Activated CD4-positive, alpha-beta memory T cell treated with anti-CD3 and anti-CD28 coated beads for 36 hours (primary cell): Measurements from ENCODE around the gene RAPGEF2. TPM values are rescaled to one million over a fixed set of nuclear protein-coding genes. Genes with fewer than 3 reads are reported as not detected.
"Not testable (repeated sequence)": the region's sequence is repeated elsewhere in the genome, so short reads cannot be mapped to it uniquely, and the experiment has no call there.

ENCODE experiments used
- CTCF ChIA-PET: fragments of 350-600 bp; sonication (Branson Sonifier 250); formaldehyde crosslinking; loops from one replicate; lab custom pipeline; 2021; ENCODE audit warnings: antibody characterized with exemption, inconsistent platforms; lab: Charles Lee
- POLR2A ChIA-PET: fragments of 350-600 bp; sonication (Branson Sonifier 250); formaldehyde crosslinking; loops from one replicate; lab custom pipeline; 2021; ENCODE audit warnings: antibody characterized with exemption; lab: Charles Lee
- DNase-seq: peaks from one replicate; pipeline ENCODE4 v3.0.0-alpha.2; 2020
- H3K27ac Mint-ChIP-seq: one replicate; pipeline ENCODE4 v1.8.0; 2021; ENCODE audit warnings: mixed read lengths
- H3K27me3 Mint-ChIP-seq: one replicate; pipeline ENCODE4 v1.8.0; 2021; ENCODE audit warnings: mixed read lengths
- H3K36me3 Mint-ChIP-seq: one replicate; pipeline ENCODE4 v1.8.0; 2021; ENCODE audit warnings: mixed read lengths
- H3K4me1 Mint-ChIP-seq: one replicate; pipeline ENCODE4 v1.8.0; 2021; ENCODE audit warnings: low read depth, mixed read lengths
- H3K4me3 Mint-ChIP-seq: one replicate; pipeline ENCODE4 v1.8.0; 2021; ENCODE audit warnings: mild to moderate bottlenecking, mixed read lengths
- H3K9me3 Mint-ChIP-seq: one replicate; pipeline ENCODE4 v1.8.0; 2021; ENCODE audit warnings: mixed read lengths
- intact Hi-C: fragments of 100-400 bp; cut with micrococcal nuclease; formaldehyde crosslinking; loops from one replicate; pipeline ENCODE4 v1.15.1; 2023
- total RNA-seq, 2 experiments: library from RNA; stranded (reverse); gene quantifications; one replicate each; pipeline ENCODE4 v1.2.3, GENCODE V29; 2021

RAPGEF2 gene
- total RNA-seq, 2 experiments from 2014 or later, result 18.6 to 22.0 TPM

DNA sequence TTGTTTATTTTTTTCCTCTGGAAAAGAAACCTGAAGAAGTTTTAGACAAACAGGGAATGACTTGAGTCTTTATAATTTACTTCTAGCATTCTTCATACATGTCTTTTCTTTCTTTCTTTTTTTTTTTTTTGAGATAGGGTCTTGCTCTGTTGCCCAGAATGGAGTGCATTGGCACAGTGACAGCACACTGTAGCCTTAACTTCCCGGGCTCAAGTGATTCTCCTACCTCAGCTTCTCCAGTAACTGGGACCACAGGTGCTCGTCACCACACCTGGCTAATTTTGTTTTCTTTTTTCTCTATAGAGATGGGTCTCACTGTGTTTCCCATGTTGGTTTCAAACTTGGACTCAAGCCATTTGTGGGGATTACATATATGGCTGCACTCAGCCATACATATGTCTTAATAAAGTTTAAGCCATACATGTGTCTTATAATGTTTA, 71.8 kb downstream of the RAPGEF2 start:
- Mint-ChIP-seq H3K36me3 (no peaks in the 10 kb centered on the region), H3K9me3 (no peaks in the 10 kb centered on the region), H3K27ac (no peak overlapping the region), H3K4me1 (peaks cover 55% of the 10 kb centered on the region), H3K4me3 (no peak overlapping the region), H3K27me3 (no peaks in the 10 kb centered on the region)
- intact Hi-C loops, result loop anchor here (1.0 to 5.0 kb wide), 9 partner anchors 29 to 504 kb away; partner anchors contain the start of genes C4orf46, PPID and RAPGEF2
- POLR2A ChIA-PET, result no interaction called here
- CTCF ChIA-PET, result interaction anchor here (0.7 to 1.1 kb wide), 2 partner anchors 8 to 317 kb away, joined by 4 read pairs; no protein-coding TSS in a partner anchor
- DNase-seq, result no peak

DNA sequence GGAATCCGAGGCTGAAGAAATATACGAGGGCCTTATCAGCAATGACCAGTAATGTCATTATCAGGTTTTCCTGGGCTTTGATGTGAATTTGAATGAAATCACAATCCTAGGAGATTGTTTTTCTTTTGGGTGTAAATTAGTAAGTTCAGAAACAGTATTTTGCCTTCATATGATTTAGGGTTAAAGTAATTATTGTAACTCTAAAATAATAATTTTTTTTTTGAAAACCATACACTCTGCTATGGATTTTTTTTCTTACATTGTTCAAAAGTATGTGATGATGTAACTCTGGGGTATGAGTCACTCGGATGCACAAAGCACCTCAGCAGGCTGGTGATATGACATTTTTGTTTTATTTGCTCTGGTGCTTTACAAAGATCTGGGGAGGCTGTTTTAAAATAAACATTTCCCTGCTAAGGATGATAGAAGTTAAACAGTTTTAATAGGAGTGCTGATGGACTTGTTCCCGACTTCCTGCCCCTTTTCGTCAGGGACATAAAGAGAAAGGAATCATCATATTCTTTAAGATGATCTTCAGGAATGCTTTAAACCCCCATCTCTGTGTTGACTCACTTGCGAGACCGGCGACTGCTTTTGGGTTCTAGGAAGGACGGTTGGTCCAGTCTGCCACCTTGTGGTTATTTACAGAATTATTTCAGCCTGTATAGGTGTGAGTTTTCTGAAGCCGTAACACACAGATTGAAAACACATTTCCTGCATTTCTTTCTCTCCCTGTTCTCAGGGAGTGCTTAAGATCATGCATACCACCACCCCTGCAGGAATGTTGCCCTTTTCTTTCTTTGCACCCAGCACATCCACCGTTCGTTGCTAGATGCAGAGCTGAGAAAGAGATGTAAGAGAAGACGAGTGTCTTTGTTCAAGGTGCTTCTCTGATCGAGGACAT, 72.5 kb downstream of the RAPGEF2 start:
- no peaks in the 10 kb centered on the region for H3K36me3 Mint-ChIP-seq
- peak; percentile 69 for DNase-seq
- POLR2A ChIA-PET, result no interaction called here
- CTCF ChIA-PET, result interaction anchor here (0.7 to 2.9 kb wide), 2 partner anchors 8 to 318 kb away, joined by 4 to 17 read pairs; no protein-coding TSS in a partner anchor
- no peak overlapping the region for H3K27ac Mint-ChIP-seq
- H3K27me3 Mint-ChIP-seq, result no peaks in the 10 kb centered on the region
- intact Hi-C loops, result loop anchor here (1.0 to 5.0 kb wide), 9 partner anchors 28 to 505 kb away; partner anchors contain the start of genes C4orf46, PPID and RAPGEF2
- H3K9me3 Mint-ChIP-seq, result no peaks in the 10 kb centered on the region
- H3K4me3 Mint-ChIP-seq, result no peak overlapping the region
- H3K4me1 Mint-ChIP-seq, result peaks cover 56% of the 10 kb centered on the region

DNA sequence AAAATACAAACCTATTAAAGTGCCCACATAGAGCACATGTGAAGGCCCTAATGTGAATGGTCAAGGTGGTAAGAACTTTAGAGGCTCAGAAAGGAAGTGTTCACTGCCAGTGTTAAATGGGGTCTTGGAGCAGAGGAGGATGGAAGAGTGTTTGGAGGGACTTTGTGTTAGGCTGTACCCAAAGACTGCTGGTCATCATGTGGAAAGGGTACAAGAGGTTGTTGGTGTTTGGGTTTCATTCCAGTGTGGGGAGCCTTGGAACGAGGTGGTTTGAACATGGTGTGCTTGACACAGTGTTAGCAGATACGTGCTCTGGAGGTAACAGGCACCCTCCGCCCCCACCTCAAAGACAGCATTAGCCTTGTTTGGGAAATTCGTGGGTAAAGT, 73.1 kb downstream of the RAPGEF2 start:
- intact Hi-C loops, result loop anchor here (1.0 to 5.0 kb wide), 9 partner anchors 27 to 505 kb away; partner anchors contain the start of genes C4orf46, PPID and RAPGEF2
- Mint-ChIP-seq H3K27ac (no peak overlapping the region), H3K27me3 (no peaks in the 10 kb centered on the region), H3K36me3 (no peaks in the 10 kb centered on the region), H3K4me3 (no peak overlapping the region), H3K4me1 (peaks cover 53% of the 10 kb centered on the region), H3K9me3 (no peaks in the 10 kb centered on the region)
- DNase-seq, result no peak
- POLR2A ChIA-PET, result no interaction called here
- CTCF ChIA-PET, result interaction anchor here (2.9 kb wide), 1 partner anchor 319 kb away, joined by 17 read pairs; no protein-coding TSS in a partner anchor

- Mint-ChIP-seq H3K27ac (no peak overlapping the region), H3K36me3 (no peaks in the 10 kb centered on the region), H3K9me3 (no peaks in the 10 kb centered on the region), H3K4me1 (peaks cover 39% of the 10 kb centered on the region), H3K4me3 (no peak overlapping the region), H3K27me3 (no peaks in the 10 kb centered on the region)
- intact Hi-C loops, result loop anchor here (5.0 kb wide), 1 partner anchor 270 kb away; no protein-coding TSS in a partner anchor
- ChIA-PET CTCF (interaction anchor here (0.8 to 2.9 kb wide), 7 partner anchors 24 to 447 kb away, joined by 3 to 17 read pairs (median 3); no protein-coding TSS in a partner anchor), POLR2A (no interaction called here)
- no peak for DNase-seq
Observed at GRCh38 chr4:159177265-159178150, 74.6 kb downstream of the RAPGEF2 start.

GRCh38 chr4:159178151-159178546, 75.3 kb downstream of the RAPGEF2 start:
- intact Hi-C loops, result loop anchor here (5.0 kb wide), 1 partner anchor 269 kb away; no protein-coding TSS in a partner anchor
- Mint-ChIP-seq H3K4me3 (no peak overlapping the region), H3K36me3 (no peaks in the 10 kb centered on the region), H3K27me3 (no peaks in the 10 kb centered on the region), H3K9me3 (no peaks in the 10 kb centered on the region), H3K4me1 (peaks cover 38% of the 10 kb centered on the region), H3K27ac (no peak overlapping the region)
- CTCF ChIA-PET, result interaction anchor here (0.8 to 2.9 kb wide), 6 partner anchors 23 to 327 kb away, joined by 3 to 17 read pairs (median 3); no protein-coding TSS in a partner anchor
- POLR2A ChIA-PET, result no interaction called here
- no peak for DNase-seq

- no peaks in the 10 kb centered on the region for H3K9me3 Mint-ChIP-seq
- no peak overlapping the region for H3K4me3 Mint-ChIP-seq
- no peaks in the 10 kb centered on the region for H3K27me3 Mint-ChIP-seq
- ChIA-PET POLR2A (no interaction called here), CTCF (interaction anchor here (0.9 to 1.5 kb wide), 3 partner anchors 22 to 328 kb away, joined by 3 to 4 read pairs (median 3); no protein-coding TSS in a partner anchor)
- intact Hi-C loops, result loop anchor here (5.0 kb wide), 1 partner anchor 268 kb away; no protein-coding TSS in a partner anchor
- H3K36me3 Mint-ChIP-seq, result no peaks in the 10 kb centered on the region
- H3K4me1 Mint-ChIP-seq, result peaks cover 35% of the 10 kb centered on the region
- no peak for DNase-seq
- H3K27ac Mint-ChIP-seq, result no peak overlapping the region
Observed at GRCh38 chr4:159178979-159179969, 76.4 kb downstream of the RAPGEF2 start.

- POLR2A ChIA-PET, H3K27me3 Mint-ChIP-seq, DNase-seq, CTCF ChIA-PET, H3K4me3 Mint-ChIP-seq, H3K36me3 Mint-ChIP-seq, H3K27ac Mint-ChIP-seq, intact Hi-C loops, H3K9me3 Mint-ChIP-seq: not testable (repeated sequence)
- peaks cover 27% of the 10 kb centered on the region for H3K4me1 Mint-ChIP-seq
Observed at GRCh38 chr4:159183885-159184605, 81.2 kb downstream of the RAPGEF2 start.

- no peak for DNase-seq
- Mint-ChIP-seq H3K36me3 (peaks cover 2% of the 10 kb centered on the region), H3K27ac (no peak overlapping the region), H3K9me3 (no peaks in the 10 kb centered on the region), H3K27me3 (no peaks in the 10 kb centered on the region), H3K4me3 (no peak overlapping the region), H3K4me1 (peaks cover 15% of the 10 kb centered on the region)
- ChIA-PET POLR2A (interaction anchor here (1.0 kb wide), 1 partner anchor 21 kb away, joined by 3 read pairs; no protein-coding TSS in a partner anchor), CTCF (interaction anchor here (0.9 to 1.0 kb wide), 2 partner anchors 17 to 329 kb away, joined by 3 to 5 read pairs; no protein-coding TSS in a partner anchor)
- intact Hi-C loops, result no loop called here
Observed at GRCh38 chr4:159185591-159186023, 82.7 kb downstream of the RAPGEF2 start.

DNA sequence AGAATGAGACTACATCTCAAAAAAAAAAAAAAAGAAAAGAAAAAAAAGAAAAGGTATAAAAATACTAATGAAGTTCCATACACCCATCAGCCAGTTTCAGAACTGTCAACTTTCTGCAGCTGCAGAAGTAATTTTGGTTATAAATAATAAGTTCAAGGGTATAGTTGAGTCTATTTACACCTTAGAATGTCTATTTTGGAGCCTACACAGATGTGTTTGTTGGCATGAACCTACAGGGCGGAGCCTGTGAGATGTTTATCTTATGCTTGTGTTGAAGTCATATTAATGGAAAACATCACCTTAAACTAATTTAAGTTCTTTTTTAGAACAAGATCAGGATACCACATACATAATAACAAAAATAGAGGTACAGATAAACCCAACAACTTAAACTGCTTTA, 85.8 kb downstream of the RAPGEF2 start:
- H3K36me3 Mint-ChIP-seq, result peaks cover 2% of the 10 kb centered on the region
- intact Hi-C loops, result no loop called here

DNA sequence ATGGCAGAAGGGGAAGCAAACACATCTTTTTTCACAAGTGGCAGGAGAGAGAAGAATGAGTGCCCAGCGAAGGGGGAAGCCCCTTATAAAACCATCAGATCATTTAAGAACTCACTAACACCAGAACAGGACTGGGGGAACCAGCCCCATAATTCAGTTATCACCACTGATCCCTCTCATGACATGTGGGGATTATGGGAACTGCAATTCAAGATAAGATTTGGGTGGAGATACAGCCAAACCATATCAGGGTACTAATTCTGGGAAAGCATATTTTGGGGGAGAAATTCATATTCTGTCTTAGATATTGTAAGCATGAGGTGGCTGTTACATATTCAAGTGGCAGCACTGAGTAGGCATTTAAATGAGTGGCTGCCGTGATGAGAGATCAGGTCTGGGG, 87.8 kb downstream of the RAPGEF2 start:
- H3K27me3 Mint-ChIP-seq, result no peaks in the 10 kb centered on the region
- H3K4me1 Mint-ChIP-seq, result peaks cover 2% of the 10 kb centered on the region
- H3K4me3 Mint-ChIP-seq, result no peak overlapping the region
- no peaks in the 10 kb centered on the region for H3K9me3 Mint-ChIP-seq
- no peak for DNase-seq
- ChIA-PET POLR2A (no interaction called here), CTCF (interaction anchor here (0.7 to 2.0 kb wide), 5 partner anchors 12 to 341 kb away, joined by 3 to 6 read pairs (median 4); no protein-coding TSS in a partner anchor)
- intact Hi-C loops, result no loop called here
- H3K27ac Mint-ChIP-seq, result no peak overlapping the region
- peaks cover 2% of the 10 kb centered on the region for H3K36me3 Mint-ChIP-seq

More for the DNA sequence above, 85.8 kb downstream of the RAPGEF2 start:
- H3K4me1 Mint-ChIP-seq, result peaks cover 15% of the 10 kb centered on the region
- H3K9me3 Mint-ChIP-seq, result no peaks in the 10 kb centered on the region
- no peaks in the 10 kb centered on the region for H3K27me3 Mint-ChIP-seq
- no peak overlapping the region for H3K27ac Mint-ChIP-seq
- no peak for DNase-seq
- H3K4me3 Mint-ChIP-seq, result no peak overlapping the region
- ChIA-PET CTCF (no interaction called here), POLR2A (interaction anchor here (0.7 kb wide), 1 partner anchor 21 kb away, joined by 3 read pairs; no protein-coding TSS in a partner anchor)
